Gastrocnemius medialis (tissue), 4 donors: Measurements from ENCODE around the gene MED14. TPM values are rescaled to one million over a fixed set of nuclear protein-coding genes. Genes with fewer than 3 reads are reported as not detected.
A peak's percentile ranks its signal among the peaks of the same experiment; 100 is the strongest.

Source experiments
- ATAC-seq, 2 donors: fragments of 150-250 bp; one replicate each; pipeline ENCODE4 v1.9.1; 2016
- DNase-seq, 2 donors: peaks; one replicate each; pipeline ENCODE4 v3.0.0-alpha.2; 2019
- H3K27ac ChIP-seq, 4 donors: fragments of 200-600 bp; sonication (generic); 1 replicate in 1 of 4; 2 replicates in 3 of 4; pipeline ENCODE4 v1.5.1; 2016 to 2018; ENCODE audit warnings: mild to moderate bottlenecking in 2 of 4, moderate library complexity in 1 of 4
- H3K27me3 ChIP-seq, 3 donors: fragments of 200-600 bp; sonication (generic) in 2 of 3; 1 replicate in 1 of 3; 2 replicates in 2 of 3; pipeline versions ENCODE4 v1.5.1 to v1.6.0; 2016 to 2019; ENCODE audit warnings: mild to moderate bottlenecking in 1 of 3, moderate library complexity in 1 of 3
- H3K36me3 ChIP-seq, 2 donors: fragments of 200-600 bp; sonication (generic) in 1 of 2; one replicate each; pipeline ENCODE4 v1.5.1; 2017 to 2018
- H3K4me1 ChIP-seq, 2 donors: fragments of 200-600 bp; sonication (generic) in 1 of 2; one replicate each; pipeline ENCODE4 v1.5.1; 2016 to 2017; ENCODE audit warnings: mild to moderate bottlenecking in 2 of 2
- H3K4me3 ChIP-seq, 4 donors: fragments of 200-600 bp; sonication (generic) in 3 of 4; 1 replicate in 1 of 4; 2 replicates in 3 of 4; pipeline ENCODE4 v1.5.1; 2016 to 2019; ENCODE audit warnings: mild to moderate bottlenecking in 2 of 4
- H3K9me3 ChIP-seq, 3 donors: fragments of 200-600 bp; sonication (generic) in 2 of 3; 1 replicate in 1 of 3; 2 replicates in 2 of 3; pipeline ENCODE4 v1.5.1; 2016 to 2019
- POLR2A ChIP-seq, 2 donors: fragments of 450-650 bp; IDR thresholded peaks; one replicate each; pipeline ENCODE4 v1.6.1; 2017; ENCODE audit warnings: antibody characterized with exemption in 2 of 2, mild to moderate bottlenecking in 2 of 2, moderate library complexity in 2 of 2
- in situ Hi-C, 4 donors: fragments of 200-750 bp; cut with MboI; loops; one replicate each; pipeline versions ENCODE4 v1.15.0 to v1.8.0; 2017; ENCODE audit warnings: low sequenced_read_pairs in 4 of 4
- intact Hi-C: fragments of 100-400 bp; cut with DNase I; formaldehyde crosslinking; loops from one replicate; pipeline ENCODE4 v1.15.1; 2023; ENCODE audit warnings: low total_unique reads
- total RNA-seq, 4 donors: library from RNA; depleted of rRNA; stranded (reverse); fragments of >200 nt; gene quantifications; one replicate each; pipeline versions ENCODE4 v1.1.0 to v1.2.3, GENCODE V29; 2016
- TF ChIP-seq, protein P1 (sequence below), 5 experiments: fragments of 450-650 bp in 3 of 5; fragments of 200-600 bp in 2 of 5; sonication (generic) in 2 of 5; IDR thresholded peaks in 4 of 5; conservative IDR thresholded peaks in 1 of 5; 1 replicate in 4 of 5; 2 replicates in 1 of 5; pipeline ENCODE4 v1.5.1; 2016 to 2019; ENCODE audit warnings: antibody characterized with exemption in 5 of 5, mild to moderate bottlenecking in 3 of 5, moderate library complexity in 3 of 5

The MED14 gene
- total RNA-seq, 4 donors from 2014 or later = 19.8 to 27.0 (median 24.0) TPM

DNA sequence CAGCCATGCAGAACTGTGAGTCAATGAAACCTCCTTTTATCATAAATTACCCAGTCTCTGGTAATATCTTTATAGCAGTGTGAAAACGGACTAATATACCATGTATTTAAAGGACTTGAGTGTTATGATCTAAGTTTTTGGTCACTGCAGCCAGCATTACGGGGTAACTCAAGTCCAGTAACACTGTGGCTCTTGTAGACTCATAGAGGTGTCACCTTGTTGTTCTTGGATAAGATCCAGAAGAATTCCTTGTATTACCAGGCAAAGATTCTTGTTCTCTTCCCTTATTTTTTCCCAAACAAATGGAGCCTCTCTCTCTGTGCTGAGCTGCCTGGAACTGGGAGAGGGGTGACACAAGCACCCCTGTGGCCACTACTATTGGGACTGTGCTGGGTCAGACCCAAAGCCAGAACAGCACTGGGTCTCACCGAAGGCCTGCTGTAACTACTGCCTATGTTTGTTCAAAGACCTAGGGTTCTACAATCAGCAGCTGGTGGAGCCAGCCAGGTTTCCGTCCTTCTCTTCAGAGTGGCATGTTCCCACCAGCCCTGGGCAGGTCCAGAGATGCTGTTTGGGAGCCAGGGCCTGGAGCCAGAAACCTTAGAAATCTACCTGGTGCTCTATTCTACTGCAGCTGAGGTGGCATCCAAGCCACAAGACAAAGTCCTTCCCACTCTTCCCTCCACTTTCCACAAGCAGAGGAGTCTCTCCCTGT lies 43.7 kb upstream of the MED14 start:
- ATAC-seq = no peak
- Histone ChIP-seq H3K4me1 (peaks cover 0 to 6% of the 10 kb centered on the region in 2 donors), H3K27ac (peak overlapping the region in 2 of 4 donors; percentile 13 to 20), H3K9me3 (no peaks in the 10 kb centered on the region), H3K36me3 (no peaks in the 10 kb centered on the region), H3K27me3 (no peaks in the 10 kb centered on the region), H3K4me3 (no peak overlapping the region)
- in situ Hi-C loops (no loop called here), intact Hi-C loops (no loop called here)
- TF ChIP-seq POLR2A (IDR thresholded peaks at IDR 0.05) = no peak
- TF ChIP-seq, protein P1, sequence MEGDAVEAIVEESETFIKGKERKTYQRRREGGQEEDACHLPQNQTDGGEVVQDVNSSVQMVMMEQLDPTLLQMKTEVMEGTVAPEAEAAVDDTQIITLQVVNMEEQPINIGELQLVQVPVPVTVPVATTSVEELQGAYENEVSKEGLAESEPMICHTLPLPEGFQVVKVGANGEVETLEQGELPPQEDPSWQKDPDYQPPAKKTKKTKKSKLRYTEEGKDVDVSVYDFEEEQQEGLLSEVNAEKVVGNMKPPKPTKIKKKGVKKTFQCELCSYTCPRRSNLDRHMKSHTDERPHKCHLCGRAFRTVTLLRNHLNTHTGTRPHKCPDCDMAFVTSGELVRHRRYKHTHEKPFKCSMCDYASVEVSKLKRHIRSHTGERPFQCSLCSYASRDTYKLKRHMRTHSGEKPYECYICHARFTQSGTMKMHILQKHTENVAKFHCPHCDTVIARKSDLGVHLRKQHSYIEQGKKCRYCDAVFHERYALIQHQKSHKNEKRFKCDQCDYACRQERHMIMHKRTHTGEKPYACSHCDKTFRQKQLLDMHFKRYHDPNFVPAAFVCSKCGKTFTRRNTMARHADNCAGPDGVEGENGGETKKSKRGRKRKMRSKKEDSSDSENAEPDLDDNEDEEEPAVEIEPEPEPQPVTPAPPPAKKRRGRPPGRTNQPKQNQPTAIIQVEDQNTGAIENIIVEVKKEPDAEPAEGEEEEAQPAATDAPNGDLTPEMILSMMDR (IDR thresholded peaks at IDR 0.05 in 4 of 5, conservative IDR thresholded peaks at IDR 0.05 in 1 of 5) = no peak
- DNase-seq = no peak

DNA sequence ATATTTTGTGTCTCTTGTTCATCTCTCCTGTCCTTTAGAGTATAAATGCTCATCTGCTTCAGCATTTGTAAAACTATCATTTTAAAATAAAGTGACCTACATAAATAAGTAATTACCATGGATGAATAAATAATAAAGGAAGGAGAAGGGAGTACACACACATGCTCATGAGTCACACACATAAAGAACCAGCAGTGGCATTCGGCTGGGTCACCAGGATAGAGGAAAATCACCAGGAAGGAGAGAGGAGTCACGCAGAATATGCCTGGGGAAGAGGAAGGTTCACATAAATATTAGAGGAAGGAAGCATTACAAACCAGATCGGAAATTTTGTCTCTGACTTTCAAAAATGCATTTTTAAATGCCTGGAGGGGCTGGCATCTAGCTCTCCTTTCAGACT lies 38.5 kb upstream of the MED14 start:
- no peak for DNase-seq
- TF ChIP-seq POLR2A (IDR thresholded peaks at IDR 0.05) = no peak
- TF ChIP-seq, protein P1 (IDR thresholded peaks at IDR 0.05 in 4 of 5, conservative IDR thresholded peaks at IDR 0.05 in 1 of 5) = no peak
- no peaks in the 10 kb centered on the region for H3K36me3 ChIP-seq
- in situ Hi-C loops = no loop called here
- H3K4me1 ChIP-seq = no peaks in the 10 kb centered on the region
- no peak overlapping the region for H3K4me3 ChIP-seq
- peak in 1 of 2 donors; percentile 70 for ATAC-seq
- peak overlapping the region in 1 of 4 donors; percentile 39 for H3K27ac ChIP-seq
- H3K27me3 ChIP-seq = no peaks in the 10 kb centered on the region
- no peaks in the 10 kb centered on the region for H3K9me3 ChIP-seq
- intact Hi-C loops = no loop called here

DNA sequence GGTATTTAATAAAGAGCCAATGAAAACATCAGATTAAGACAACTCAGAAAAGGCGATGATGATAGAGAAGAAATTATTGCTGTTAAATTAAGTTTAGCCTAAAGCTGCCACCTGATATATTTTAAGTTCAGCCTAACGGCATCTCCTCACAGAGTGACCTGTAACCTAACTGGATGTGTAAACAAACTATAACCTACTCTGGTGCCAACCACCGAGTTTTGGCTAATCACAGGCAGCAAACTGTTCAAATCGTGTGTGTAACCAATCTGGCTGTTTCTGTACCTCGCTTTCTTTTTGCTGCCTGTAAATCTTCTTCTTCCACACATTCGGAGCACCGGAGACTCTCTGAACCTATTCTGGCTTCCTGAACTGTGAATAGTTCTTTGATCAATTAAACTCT lies 37.8 kb upstream of the MED14 start:
- intact Hi-C loops (no loop called here), in situ Hi-C loops (no loop called here)
- ATAC-seq = no peak
- H3K4me3 ChIP-seq = no peak overlapping the region
- H3K27me3 ChIP-seq = no peaks in the 10 kb centered on the region
- no peaks in the 10 kb centered on the region for H3K9me3 ChIP-seq
- H3K27ac ChIP-seq = no peak overlapping the region
- no peaks in the 10 kb centered on the region for H3K36me3 ChIP-seq
- no peaks in the 10 kb centered on the region for H3K4me1 ChIP-seq
- TF ChIP-seq, protein P1 (IDR thresholded peaks at IDR 0.05 in 4 of 5, conservative IDR thresholded peaks at IDR 0.05 in 1 of 5) = no peak
- no peak for TF ChIP-seq POLR2A (IDR thresholded peaks at IDR 0.05)
- DNase-seq = no peak

DNA sequence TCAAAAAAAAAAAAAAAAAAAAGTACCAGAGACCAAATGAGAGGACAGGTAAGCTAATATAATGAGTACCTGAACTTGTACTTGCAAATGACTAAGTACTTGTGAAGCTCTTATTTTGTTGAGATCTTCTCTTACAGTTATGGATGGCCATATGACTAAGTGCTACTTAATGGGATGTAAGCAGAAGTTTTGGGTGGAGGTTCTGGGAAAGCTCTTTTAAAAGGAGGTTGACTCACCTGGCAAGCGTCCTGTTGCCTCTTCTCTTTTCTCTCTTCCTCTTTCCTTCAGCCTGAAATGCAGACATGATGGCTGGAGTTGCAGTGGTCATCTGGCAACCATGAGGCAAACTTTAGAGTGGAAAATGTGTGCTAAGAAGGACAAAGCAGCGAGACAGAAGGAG lies 36.9 kb upstream of the MED14 start:
- Histone ChIP-seq H3K4me1 (no peaks in the 10 kb centered on the region), H3K4me3 (no peak overlapping the region), H3K9me3 (no peaks in the 10 kb centered on the region), H3K27me3 (no peaks in the 10 kb centered on the region), H3K36me3 (no peaks in the 10 kb centered on the region), H3K27ac (no peak overlapping the region)
- intact Hi-C loops = no loop called here
- TF ChIP-seq, protein P1 (IDR thresholded peaks at IDR 0.05 in 4 of 5, conservative IDR thresholded peaks at IDR 0.05 in 1 of 5) = no peak
- in situ Hi-C loops = no loop called here
- DNase-seq (no peak), ATAC-seq (no peak)

DNA sequence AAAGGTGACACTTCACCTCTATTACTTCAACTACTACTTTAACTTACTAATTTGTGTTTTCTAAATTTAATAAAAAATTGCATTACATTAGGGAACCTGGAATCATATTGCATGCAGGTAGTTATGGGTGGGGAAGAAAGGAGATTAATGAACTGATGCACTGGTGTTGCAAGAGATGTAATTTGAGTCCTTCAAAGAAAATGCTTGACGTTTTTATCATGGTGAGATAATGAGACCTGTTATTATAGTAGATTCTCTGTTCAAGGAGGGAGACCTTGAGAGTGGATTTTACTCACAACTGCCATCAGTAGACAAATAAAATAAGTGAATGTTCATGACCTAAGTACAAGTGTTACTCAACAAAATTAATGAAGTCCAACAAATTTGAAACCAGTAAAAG lies 26.4 kb upstream of the MED14 start:
- no peaks in the 10 kb centered on the region for H3K36me3 ChIP-seq
- DNase-seq = no peak
- H3K4me1 ChIP-seq = peaks cover 0 to 2% of the 10 kb centered on the region in 2 donors
- in situ Hi-C loops (no loop called here), intact Hi-C loops (no loop called here)
- H3K4me3 ChIP-seq = no peak overlapping the region
- no peak overlapping the region for H3K27ac ChIP-seq
- no peaks in the 10 kb centered on the region for H3K9me3 ChIP-seq
- TF ChIP-seq, protein P1 (IDR thresholded peaks at IDR 0.05 in 4 of 5, conservative IDR thresholded peaks at IDR 0.05 in 1 of 5) = no peak
- TF ChIP-seq POLR2A (IDR thresholded peaks at IDR 0.05) = no peak
- no peak for ATAC-seq
- peaks cover 0 to 3% (median 0%) of the 10 kb centered on the region in 3 donors for H3K27me3 ChIP-seq
